Astrocyte (in vitro differentiated cells and primary cell): ENCODE results near the gene CABCOCO1. TPM values are rescaled to one million over a fixed set of nuclear protein-coding genes. Genes with fewer than 3 reads are reported as not detected.

ENCODE experiments used
- DNase-seq: peaks from one replicate; pipeline ENCODE4 v3.0.0-alpha.2; 2010; ENCODE audit warnings: low read depth
- FAIRE-seq: peaks from 2 replicates; lab custom pipeline; 2011; peaks lifted over from hg19 to GRCh38; lab: Jason Lieb, UNC
- H2AFZ ChIP-seq: 2 replicates; pipeline ENCODE4 v1.6.0; 2012; ENCODE audit warnings: low read depth, low read length, inconsistent platforms
- H3K27ac ChIP-seq: 2 replicates; pipeline ENCODE4 v1.5.1; 2011; ENCODE audit warnings: low read depth, low read length, inconsistent platforms
- H3K27me3 ChIP-seq: 2 replicates; pipeline ENCODE4 v1.6.0; 2011; ENCODE audit warnings: low read length, inconsistent platforms; ENCODE audit not compliant: insufficient read depth
- H3K36me3 ChIP-seq: 2 replicates; pipeline ENCODE4 v1.5.1; 2011; ENCODE audit warnings: low read length, inconsistent platforms; ENCODE audit not compliant: insufficient read depth
- H3K4me1 ChIP-seq: 2 replicates; pipeline ENCODE4 v1.5.1; 2011; ENCODE audit warnings: low read length, inconsistent platforms; ENCODE audit not compliant: insufficient read depth
- H3K4me2 ChIP-seq: 2 replicates; pipeline ENCODE4 v1.6.0; 2012; ENCODE audit warnings: low read length, inconsistent platforms
- H3K4me3 ChIP-seq: 2 replicates; pipeline ENCODE4 v1.5.1; 2011; ENCODE audit warnings: low read depth, mild to moderate bottlenecking, low read length, inconsistent platforms; ENCODE audit not compliant: insufficient read depth
- H3K79me2 ChIP-seq: 2 replicates; pipeline ENCODE4 v1.6.0; 2012; ENCODE audit warnings: mild to moderate bottlenecking, low read length, inconsistent platforms; ENCODE audit not compliant: insufficient read depth
- H3K9ac ChIP-seq: 2 replicates; pipeline ENCODE4 v1.6.0; 2012; ENCODE audit warnings: mild to moderate bottlenecking, low read length, inconsistent platforms
- H3K9me3 ChIP-seq: 2 replicates; pipeline ENCODE4 v1.5.1; 2012; ENCODE audit warnings: low read depth, mild to moderate bottlenecking, low read length, inconsistent platforms; ENCODE audit not compliant: insufficient read depth
- H4K20me1 ChIP-seq: 2 replicates; pipeline ENCODE4 v1.6.0; 2012; ENCODE audit warnings: low read length, inconsistent platforms; ENCODE audit not compliant: insufficient read depth
- H3K27ac Mint-ChIP-seq: one replicate; pipeline ENCODE4 v1.8.0; 2021; ENCODE audit warnings: mild to moderate bottlenecking, mixed read lengths; ENCODE audit not compliant: unreplicated experiment
- H3K27me3 Mint-ChIP-seq: one replicate; pipeline ENCODE4 v1.8.0; 2021; ENCODE audit warnings: low read depth, mixed read lengths; ENCODE audit not compliant: unreplicated experiment
- H3K36me3 Mint-ChIP-seq: one replicate; pipeline ENCODE4 v1.8.0; 2021; ENCODE audit warnings: low read depth, mixed read lengths; ENCODE audit not compliant: unreplicated experiment
- H3K4me1 Mint-ChIP-seq: one replicate; pipeline ENCODE4 v1.8.0; 2021; ENCODE audit warnings: low read depth, mixed read lengths; ENCODE audit not compliant: unreplicated experiment
- H3K4me3 Mint-ChIP-seq: one replicate; pipeline ENCODE4 v1.8.0; 2021; ENCODE audit warnings: mild to moderate bottlenecking, moderate library complexity, mixed read lengths; ENCODE audit not compliant: unreplicated experiment
- H3K9me3 Mint-ChIP-seq: one replicate; pipeline ENCODE4 v1.8.0; 2021; ENCODE audit warnings: mild to moderate bottlenecking, mixed read lengths; ENCODE audit not compliant: unreplicated experiment
- CTCF ChIP-seq: IDR thresholded peaks from 2 replicates; pipeline ENCODE4 v1.5.1; 2011; ENCODE audit warnings: low read depth, mild to moderate bottlenecking, inconsistent platforms, low read length, moderate library complexity; ENCODE audit not compliant: insufficient read depth
- EZH2 ChIP-seq: IDR thresholded peaks from 2 replicates; pipeline ENCODE4 v1.6.1; 2012; ENCODE audit warnings: mild to moderate bottlenecking, low read length, inconsistent platforms; ENCODE audit not compliant: insufficient read depth
- total RNA-seq: library from RNA; stranded (reverse); gene quantifications from 2 replicates; pipeline ENCODE4 v1.2.1, GENCODE V29; 2021

The CABCOCO1 gene
- total RNA-seq, 1 donor from 2014 or later = 0.23 TPM

DNA sequence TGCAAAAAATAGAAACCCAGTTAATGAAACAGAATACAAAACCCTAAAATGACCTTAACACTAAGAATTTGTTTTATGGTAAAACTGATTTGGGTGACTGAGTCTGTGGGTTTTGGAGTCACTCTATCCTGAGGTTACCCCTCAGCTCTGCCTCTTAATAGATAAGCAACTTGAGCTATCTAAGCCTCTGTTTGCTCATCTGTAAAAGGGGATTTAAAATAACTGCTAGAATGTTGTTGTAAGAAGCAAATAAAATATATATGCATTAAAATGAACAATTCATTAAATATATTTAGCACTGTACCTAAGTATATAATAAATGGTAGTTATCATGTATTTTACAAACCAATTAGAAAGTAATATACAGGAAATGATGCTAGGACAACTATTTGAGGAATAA, 115.4 kb downstream of the CABCOCO1 start:
- DNase-seq (no peak), FAIRE-seq (no peak)
- H3K4me1 Mint-ChIP-seq = peaks cover 11% of the 10 kb centered on the region
- H3K36me3 Mint-ChIP-seq = no peaks in the 10 kb centered on the region
- TF ChIP-seq CTCF = no peak
- TF ChIP-seq EZH2 = no peak
- Histone ChIP-seq H2AFZ (no peak overlapping the region), H3K4me2 (no peak overlapping the region), H3K27ac (no peak overlapping the region), H3K9ac (no peak overlapping the region), H4K20me1 (no peaks in the 10 kb centered on the region), H3K9me3 (no peaks in the 10 kb centered on the region), H3K79me2 (no peaks in the 10 kb centered on the region), H3K36me3 (no peaks in the 10 kb centered on the region), H3K4me1 (peaks cover 13% of the 10 kb centered on the region), H3K27me3 (no peaks in the 10 kb centered on the region), H3K4me3 (no peak overlapping the region)
- no peak overlapping the region for H3K27ac Mint-ChIP-seq
- no peak overlapping the region for H3K4me3 Mint-ChIP-seq
- peaks cover 1% of the 10 kb centered on the region for H3K9me3 Mint-ChIP-seq
- H3K27me3 Mint-ChIP-seq = no peaks in the 10 kb centered on the region

GRCh38 chr10:61779276-61779675, 116.5 kb downstream of the CABCOCO1 start:
- H3K4me1 Mint-ChIP-seq = peaks cover 11% of the 10 kb centered on the region
- H3K27ac Mint-ChIP-seq = peak overlapping the region; percentile 48
- H3K36me3 Mint-ChIP-seq = no peaks in the 10 kb centered on the region
- H3K4me3 Mint-ChIP-seq = no peak overlapping the region
- no peak for FAIRE-seq
- Histone ChIP-seq H3K36me3 (no peaks in the 10 kb centered on the region), H3K4me2 (peak overlapping the region; percentile 23), H4K20me1 (no peaks in the 10 kb centered on the region), H3K9ac (no peak overlapping the region), H3K4me3 (no peak overlapping the region), H3K27me3 (no peaks in the 10 kb centered on the region), H3K9me3 (no peaks in the 10 kb centered on the region), H3K79me2 (no peaks in the 10 kb centered on the region), H3K27ac (peak overlapping the region; percentile 33), H2AFZ (no peak overlapping the region), H3K4me1 (peaks cover 13% of the 10 kb centered on the region)
- TF ChIP-seq EZH2 = no peak
- no peaks in the 10 kb centered on the region for H3K9me3 Mint-ChIP-seq
- no peak for DNase-seq
- H3K27me3 Mint-ChIP-seq = no peaks in the 10 kb centered on the region

DNA sequence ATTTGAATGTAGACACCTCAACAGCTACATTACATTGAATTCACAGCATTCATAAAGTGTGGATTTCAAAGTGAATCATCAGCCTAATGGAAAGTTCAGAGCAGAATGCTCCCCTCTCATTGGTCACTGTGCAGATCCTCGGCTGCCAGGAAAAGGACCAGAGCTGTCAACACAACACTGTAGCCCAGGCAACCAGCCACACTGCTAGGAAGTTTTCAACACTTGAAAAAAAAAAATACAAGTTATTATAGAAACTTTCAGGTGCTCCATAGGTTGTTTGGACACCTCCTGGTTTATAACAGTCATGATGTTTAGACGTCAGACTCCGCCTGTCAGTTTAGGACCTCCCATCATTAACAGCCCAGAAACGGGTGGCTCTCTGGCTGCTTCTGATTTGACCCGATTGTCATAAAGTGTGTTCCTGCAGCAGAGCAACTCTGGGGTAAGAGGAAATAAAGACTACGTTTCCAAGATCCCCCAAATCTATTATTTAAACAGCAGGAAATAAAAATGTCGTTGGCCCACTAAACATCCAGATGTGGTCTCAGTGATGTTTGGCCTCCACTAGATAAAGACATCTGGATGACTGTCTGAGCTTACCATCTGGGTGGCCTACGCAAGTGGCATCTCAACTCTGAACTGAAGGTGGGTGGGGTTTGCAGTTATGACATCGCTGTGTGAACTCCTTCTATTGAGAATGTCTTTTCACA, 117.4 kb downstream of the CABCOCO1 start:
- no peak overlapping the region for H3K9ac ChIP-seq
- Mint-ChIP-seq H3K4me1 (peaks cover 11% of the 10 kb centered on the region), H3K4me3 (no peak overlapping the region), H3K9me3 (no peaks in the 10 kb centered on the region), H3K27ac (peak overlapping the region; percentile 93), H3K36me3 (no peaks in the 10 kb centered on the region), H3K27me3 (no peaks in the 10 kb centered on the region)
- H3K36me3 ChIP-seq = no peaks in the 10 kb centered on the region
- FAIRE-seq (peak; percentile 55), DNase-seq (peak; percentile 93)
- H3K79me2 ChIP-seq = no peaks in the 10 kb centered on the region
- H3K4me1 ChIP-seq = peaks cover 13% of the 10 kb centered on the region
- H3K27me3 ChIP-seq = no peaks in the 10 kb centered on the region
- H3K27ac ChIP-seq = peak overlapping the region; percentile 58
- H3K9me3 ChIP-seq = no peaks in the 10 kb centered on the region
- TF ChIP-seq EZH2 (no peak), CTCF (no peak)
- H2AFZ ChIP-seq = no peak overlapping the region
- peak overlapping the region; percentile 23 for H3K4me2 ChIP-seq
- H3K4me3 ChIP-seq = no peak overlapping the region
- no peaks in the 10 kb centered on the region for H4K20me1 ChIP-seq
